ENCODE results near the gene ORMDL1.
"Not testable (repeated sequence)": the region's sequence is repeated elsewhere in the genome, so short reads cannot be mapped to it uniquely, and the experiment has no call there.

ORMDL1 gene

GRCh38 chr2:189770590-189771322, 13.4 kb downstream of the ORMDL1 start:
- no peak for FAIRE-seq

GRCh38 chr2:189763908-189764661, 20.1 kb downstream of the ORMDL1 start:
- FAIRE-seq = no peak

DNA sequence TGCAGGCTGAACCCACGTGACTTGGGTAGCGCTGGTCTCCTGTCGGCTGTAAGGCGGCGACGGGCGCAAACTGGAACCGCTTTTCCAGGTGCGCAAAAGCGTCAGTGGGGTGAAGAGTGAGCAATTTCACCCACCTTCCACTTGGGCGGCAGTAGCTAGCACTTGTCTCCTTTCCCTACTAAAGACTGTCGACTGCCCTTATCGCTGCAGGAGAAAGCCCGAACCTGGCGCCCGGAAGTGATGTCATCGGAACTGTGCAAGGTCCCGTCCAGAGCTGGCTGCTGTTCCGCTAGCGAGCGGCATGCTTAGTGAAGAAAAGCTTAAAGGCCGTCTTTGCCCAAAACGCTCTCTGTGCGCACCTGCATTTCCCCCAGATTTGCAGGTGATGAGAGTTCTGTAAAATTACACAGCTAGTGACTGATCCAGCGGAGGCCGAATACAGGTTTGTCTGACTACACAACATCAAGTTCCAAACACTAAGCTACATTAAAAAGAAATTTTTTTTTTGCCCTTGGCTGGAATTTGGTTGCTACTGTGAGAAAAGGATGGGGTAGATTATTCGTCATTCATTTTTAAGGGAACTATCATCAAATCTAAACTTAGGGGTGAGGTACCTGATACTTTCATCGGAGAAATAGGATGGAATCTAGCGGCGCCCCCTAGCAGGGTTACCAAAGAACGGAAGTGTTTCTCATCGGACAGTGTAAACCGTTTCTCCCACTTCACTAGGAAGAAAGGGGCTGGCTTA, 21.4 kb downstream of the ORMDL1 start, which contains the start of gene OSGEPL1:
Gene OSGEPL1, minus strand, starts transcription at position 242 of the 748 bp plus-strand sequence. CDS start 1,152 bp downstream, outside the sequence.
- peak; percentile 51 for FAIRE-seq

GRCh38 chr2:189762229-189762550, 21.9 kb downstream of the ORMDL1 start:
- FAIRE-seq = no peak

- not testable (repeated sequence) for FAIRE-seq
Measured at GRCh38 chr2:189760154-189760553, 24.0 kb downstream of the ORMDL1 start.

DNA sequence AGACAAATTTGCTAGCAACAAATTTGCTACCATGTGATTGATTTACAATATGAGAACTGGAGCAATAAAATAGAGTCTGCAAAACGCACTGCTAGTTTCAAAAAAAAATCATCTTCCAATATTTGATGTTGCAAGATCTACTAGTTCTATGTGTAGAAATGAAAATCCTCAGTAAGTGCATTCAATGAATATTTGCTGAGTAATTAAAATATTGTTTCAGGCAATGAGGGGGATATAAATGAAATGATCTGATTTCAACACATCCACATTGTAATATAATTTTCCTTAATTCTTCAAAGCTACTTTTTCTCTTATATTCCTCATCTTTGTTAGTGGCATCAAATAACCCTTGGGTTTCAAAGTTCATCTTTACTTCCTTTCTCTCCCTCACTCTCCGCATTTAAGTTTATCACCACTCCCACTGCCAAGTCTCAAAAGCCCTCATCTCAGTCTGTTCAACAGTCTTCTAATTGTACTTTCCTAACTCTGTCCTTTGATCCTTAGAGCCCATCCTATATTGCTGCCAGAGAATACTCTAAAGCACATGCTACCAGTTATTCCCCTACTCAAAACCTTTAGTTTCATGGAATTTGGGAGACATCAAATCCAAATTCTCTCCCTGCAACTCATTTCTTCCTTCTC, 27.7 kb downstream of the ORMDL1 start:
- no peak for FAIRE-seq

DNA sequence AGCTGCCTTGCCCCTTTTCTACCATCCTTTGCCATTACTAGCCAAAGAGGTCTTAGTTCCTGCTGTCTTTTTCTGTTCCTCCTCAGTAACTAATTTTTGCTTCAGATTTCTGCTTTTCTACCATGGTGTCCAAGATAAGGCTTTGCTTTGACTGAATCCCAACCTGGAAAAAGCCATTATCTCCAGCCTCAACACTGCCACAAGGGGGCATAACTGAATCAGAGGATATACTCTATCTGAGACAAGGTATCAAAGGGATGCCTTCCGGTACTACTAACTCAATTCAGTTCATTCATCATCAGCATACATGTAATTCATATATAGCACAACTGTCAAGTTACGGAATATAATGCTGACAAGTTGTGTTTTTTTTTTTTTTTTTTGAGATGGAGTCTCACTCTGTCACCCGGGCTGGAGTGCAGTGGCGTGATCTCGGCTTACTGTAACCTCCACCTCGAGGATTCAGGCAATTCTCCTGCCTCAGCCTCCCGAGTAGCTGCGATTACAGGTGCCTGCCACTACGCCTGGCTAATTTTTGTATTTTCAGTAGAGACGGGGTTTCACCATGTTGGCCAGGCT, 33.0 kb downstream of the ORMDL1 start:
- no peak for FAIRE-seq

DNA sequence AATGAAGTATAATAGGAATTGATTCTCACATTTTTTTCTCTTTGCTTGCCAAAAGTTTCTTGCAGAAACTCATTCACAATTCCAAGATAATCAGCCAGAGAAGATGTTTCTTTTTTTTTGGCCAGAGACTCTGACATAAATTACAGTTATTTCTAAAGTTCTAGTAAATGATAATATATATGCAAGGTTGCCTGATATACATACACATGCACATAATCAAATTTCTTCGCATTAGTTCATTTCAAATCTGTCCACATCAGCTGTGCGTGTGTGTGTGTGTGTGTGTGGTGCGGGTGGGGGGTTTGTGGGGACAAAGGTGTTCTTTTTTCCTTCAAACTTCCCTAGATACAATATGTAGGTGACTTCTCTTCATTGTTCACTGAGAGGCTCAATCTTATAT, 54.7 kb downstream of the ORMDL1 start:
- no peak for FAIRE-seq

DNA sequence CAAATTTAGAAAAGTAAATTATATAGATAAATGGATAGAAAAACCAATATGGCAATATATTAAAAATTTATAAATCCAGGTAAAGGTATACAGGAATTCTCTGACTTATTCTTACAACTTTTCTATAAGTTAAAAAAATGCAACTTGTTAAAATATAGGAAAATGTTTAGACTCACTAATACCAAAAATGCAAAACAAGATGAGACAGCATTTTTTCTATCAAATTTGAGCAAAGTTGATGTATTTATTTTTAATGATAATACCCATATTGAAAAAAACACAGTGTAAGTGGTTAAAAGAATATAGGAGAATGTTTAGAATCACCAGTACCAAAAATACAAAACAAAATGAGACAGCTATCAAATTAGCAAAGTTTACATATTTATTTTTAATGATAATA, 57.3 kb downstream of the ORMDL1 start:
- FAIRE-seq = no peak

- FAIRE-seq = no peak
Measured at GRCh38 chr2:189726271-189726670, 57.9 kb downstream of the ORMDL1 start.

DNA sequence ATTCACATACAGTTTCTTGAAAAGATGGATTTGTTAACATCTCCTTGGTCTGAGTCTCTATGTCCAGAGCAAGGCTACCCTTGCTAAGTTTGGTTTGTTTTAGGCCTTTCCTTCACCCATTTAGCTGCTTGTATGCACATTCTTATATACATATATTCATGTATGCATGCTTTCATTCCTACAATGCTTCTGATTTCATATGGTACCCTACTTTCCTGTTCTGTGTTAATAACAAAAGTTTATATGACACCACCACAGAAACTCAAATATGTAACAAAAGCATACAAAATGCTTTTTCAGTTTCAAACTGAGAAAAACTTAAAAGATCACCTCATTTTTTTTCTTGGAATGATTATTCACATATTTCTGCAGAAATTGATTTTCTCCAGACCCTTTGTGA, 60.9 kb downstream of the ORMDL1 start:
- FAIRE-seq = no peak

All from endometrium (tissue), 2 donors.